22Rv1 (cell line): ENCODE results near the gene MYL4.

Source experiments
- ZFX ChIP-seq: fragments of 450-650 bp; IDR thresholded peaks from 2 replicates; pipeline ENCODE4 v1.6.1; 2017; ENCODE audit warnings: antibody characterized with exemption, borderline replicate concordance
- TF ChIP-seq, protein P1 (sequence below): fragments of 450-650 bp; IDR thresholded peaks from 2 replicates; pipeline ENCODE4 v1.5.1; 2017; ENCODE audit warnings: mild to moderate bottlenecking

DNA sequence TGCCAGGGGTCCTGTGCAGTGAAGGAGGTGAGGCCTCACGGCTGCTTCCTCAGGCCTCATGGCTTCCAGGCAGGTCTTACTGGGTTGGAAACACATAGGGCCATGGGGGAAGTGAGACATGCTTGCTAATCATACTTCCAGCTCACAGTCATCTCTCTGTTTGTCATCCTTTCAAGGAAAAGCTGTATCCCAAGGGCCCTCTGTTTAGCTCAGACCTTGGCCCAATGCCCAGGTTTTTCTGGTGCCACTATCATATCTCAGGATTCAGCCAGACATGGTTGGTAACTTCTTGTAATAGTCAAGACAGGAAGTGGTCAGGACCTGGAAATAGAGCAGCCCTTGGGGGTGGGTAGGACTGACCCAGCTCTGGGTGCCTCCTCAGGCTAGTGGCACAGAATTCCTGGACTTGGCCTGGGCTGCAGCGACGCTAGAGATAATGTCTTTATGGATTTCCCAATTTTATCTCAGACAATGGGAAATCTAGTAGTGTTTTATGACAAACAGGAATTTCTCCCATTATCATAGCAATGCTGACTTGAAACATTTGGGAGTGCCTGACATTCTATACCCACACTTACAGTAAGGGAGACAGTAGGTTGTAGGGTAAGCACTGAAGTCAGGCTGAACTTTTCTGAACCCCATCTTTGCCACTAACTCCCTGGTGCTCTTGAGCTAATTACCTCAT is 31.0 kb downstream of the MYL4 start:
- TF ChIP-seq, protein P1, sequence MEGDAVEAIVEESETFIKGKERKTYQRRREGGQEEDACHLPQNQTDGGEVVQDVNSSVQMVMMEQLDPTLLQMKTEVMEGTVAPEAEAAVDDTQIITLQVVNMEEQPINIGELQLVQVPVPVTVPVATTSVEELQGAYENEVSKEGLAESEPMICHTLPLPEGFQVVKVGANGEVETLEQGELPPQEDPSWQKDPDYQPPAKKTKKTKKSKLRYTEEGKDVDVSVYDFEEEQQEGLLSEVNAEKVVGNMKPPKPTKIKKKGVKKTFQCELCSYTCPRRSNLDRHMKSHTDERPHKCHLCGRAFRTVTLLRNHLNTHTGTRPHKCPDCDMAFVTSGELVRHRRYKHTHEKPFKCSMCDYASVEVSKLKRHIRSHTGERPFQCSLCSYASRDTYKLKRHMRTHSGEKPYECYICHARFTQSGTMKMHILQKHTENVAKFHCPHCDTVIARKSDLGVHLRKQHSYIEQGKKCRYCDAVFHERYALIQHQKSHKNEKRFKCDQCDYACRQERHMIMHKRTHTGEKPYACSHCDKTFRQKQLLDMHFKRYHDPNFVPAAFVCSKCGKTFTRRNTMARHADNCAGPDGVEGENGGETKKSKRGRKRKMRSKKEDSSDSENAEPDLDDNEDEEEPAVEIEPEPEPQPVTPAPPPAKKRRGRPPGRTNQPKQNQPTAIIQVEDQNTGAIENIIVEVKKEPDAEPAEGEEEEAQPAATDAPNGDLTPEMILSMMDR: no peak
- no peak for TF ChIP-seq ZFX
